Neural crest cell (in vitro differentiated cells): ENCODE measurements around the gene TDRD3. TPM values are rescaled to one million over a fixed set of nuclear protein-coding genes. Genes with fewer than 3 reads are reported as not detected.

Experiments used
- DNase-seq: peaks from one replicate; pipeline ENCODE4 v3.0.0; 2021; ENCODE audit warnings: low read depth, mixed read lengths, low spot score
- H3K27ac Mint-ChIP-seq: one replicate; pipeline ENCODE4 v1.8.0; 2021; ENCODE audit warnings: mild to moderate bottlenecking, mixed read lengths; ENCODE audit not compliant: unreplicated experiment
- H3K27me3 Mint-ChIP-seq: 2 replicates; pipeline ENCODE4 v1.8.0; 2021; ENCODE audit warnings: low read depth, mild to moderate bottlenecking, mixed read lengths
- H3K36me3 Mint-ChIP-seq: 2 replicates; pipeline ENCODE4 v1.8.0; 2021; ENCODE audit warnings: low read depth, mild to moderate bottlenecking, mixed read lengths
- H3K4me1 Mint-ChIP-seq: 2 replicates; pipeline ENCODE4 v1.8.0; 2021; ENCODE audit warnings: mixed read lengths
- H3K4me3 Mint-ChIP-seq: one replicate; pipeline ENCODE4 v1.8.0; 2021; ENCODE audit warnings: mild to moderate bottlenecking, mixed read lengths
- H3K9me3 Mint-ChIP-seq: 2 replicates; pipeline ENCODE4 v1.8.0; 2021; ENCODE audit warnings: mixed read lengths
- CTCF ChIP-seq: fragments of 200-600 bp; sonication (generic); conservative IDR thresholded peaks from 2 replicates; pipeline ENCODE4 v1.5.0; 2021; ENCODE audit warnings: antibody characterized with exemption, mild to moderate bottlenecking
- total RNA-seq: library from RNA; stranded (reverse); gene quantifications from 2 replicates; pipeline ENCODE4 v1.2.1, GENCODE V29; 2021

Gene TDRD3
- total RNA-seq, 1 donor from 2014 or later: 20.3 TPM

GRCh38 chr13:60435762-60436374, 38.8 kb downstream of the TDRD3 start:
- Mint-ChIP-seq H3K4me1 (peaks cover 6% of the 10 kb centered on the region), H3K9me3 (peaks cover 10% of the 10 kb centered on the region), H3K36me3 (peaks cover 8% of the 10 kb centered on the region), H3K27ac (no peak overlapping the region), H3K27me3 (no peaks in the 10 kb centered on the region), H3K4me3 (no peak overlapping the region)
- DNase-seq: no peak
- TF ChIP-seq CTCF: no peak

- TF ChIP-seq CTCF: no peak
- Mint-ChIP-seq H3K9me3 (peaks cover 10% of the 10 kb centered on the region), H3K36me3 (peaks cover 8% of the 10 kb centered on the region), H3K4me3 (no peak overlapping the region), H3K4me1 (peaks cover 6% of the 10 kb centered on the region), H3K27ac (no peak overlapping the region), H3K27me3 (no peaks in the 10 kb centered on the region)
- DNase-seq: no peak
Observed at GRCh38 chr13:60439201-60439600, 42.2 kb downstream of the TDRD3 start.

GRCh38 chr13:60441761-60442160, 44.7 kb downstream of the TDRD3 start:
- no peak overlapping the region for H3K27ac Mint-ChIP-seq
- TF ChIP-seq CTCF: no peak
- H3K4me3 Mint-ChIP-seq: no peak overlapping the region
- H3K27me3 Mint-ChIP-seq: no peaks in the 10 kb centered on the region
- H3K4me1 Mint-ChIP-seq: peaks cover 6% of the 10 kb centered on the region
- no peak for DNase-seq
- peaks cover 3% of the 10 kb centered on the region for H3K36me3 Mint-ChIP-seq
- no peaks in the 10 kb centered on the region for H3K9me3 Mint-ChIP-seq

- peak; percentile 25 for DNase-seq
- peak; percentile 84 for TF ChIP-seq CTCF
- no peak overlapping the region for H3K27ac Mint-ChIP-seq
- no peak overlapping the region for H3K4me3 Mint-ChIP-seq
- no peaks in the 10 kb centered on the region for H3K9me3 Mint-ChIP-seq
- no peaks in the 10 kb centered on the region for H3K27me3 Mint-ChIP-seq
- H3K4me1 Mint-ChIP-seq: no peaks in the 10 kb centered on the region
- no peaks in the 10 kb centered on the region for H3K36me3 Mint-ChIP-seq
Observed at GRCh38 chr13:60448907-60449510, 52.0 kb downstream of the TDRD3 start.

- DNase-seq: no peak
- Mint-ChIP-seq H3K27ac (no peak overlapping the region), H3K9me3 (no peaks in the 10 kb centered on the region), H3K4me3 (no peak overlapping the region), H3K27me3 (no peaks in the 10 kb centered on the region), H3K36me3 (peaks cover 5% of the 10 kb centered on the region), H3K4me1 (no peaks in the 10 kb centered on the region)
- no peak for TF ChIP-seq CTCF
Observed at GRCh38 chr13:60453490-60453889, 56.5 kb downstream of the TDRD3 start.
